Measurements from ENCODE around the gene SLC2A11. TPM values are rescaled to one million over a fixed set of nuclear protein-coding genes. Genes with fewer than 3 reads are reported as not detected.

SLC2A11 gene
- total RNA-seq, 6 experiments from 2014 or later: 8.9 to 13.2 (median 10.5) TPM

DNA sequence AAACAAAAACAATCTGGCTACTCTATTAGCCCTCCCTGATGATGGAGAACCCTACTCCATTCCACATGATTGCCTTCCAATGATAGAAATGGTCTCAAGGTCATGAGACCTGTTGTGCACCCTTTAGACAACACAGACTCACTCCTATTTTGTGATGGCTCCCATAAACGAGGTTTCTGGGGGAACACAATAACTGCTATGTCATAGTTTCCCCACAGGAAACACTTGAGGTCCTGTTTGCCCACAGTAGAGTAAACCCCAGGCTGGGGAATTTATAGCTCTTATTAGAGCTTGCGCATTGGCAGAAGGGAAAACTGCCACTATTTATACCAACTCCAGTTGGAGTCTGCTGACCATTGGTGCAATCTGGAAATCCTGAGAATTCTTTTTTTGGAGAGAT is 65.2 kb downstream of the SLC2A11 start:
- H3K9me3 Mint-ChIP-seq: peaks cover 16% of the 10 kb centered on the region
- H3K4me3 Mint-ChIP-seq: no peak overlapping the region
- no peak for DNase-seq
- peaks cover 26% of the 10 kb centered on the region for H3K4me1 Mint-ChIP-seq (ENCODE audit: low read depth)
- TF ChIP-seq, protein P1, sequence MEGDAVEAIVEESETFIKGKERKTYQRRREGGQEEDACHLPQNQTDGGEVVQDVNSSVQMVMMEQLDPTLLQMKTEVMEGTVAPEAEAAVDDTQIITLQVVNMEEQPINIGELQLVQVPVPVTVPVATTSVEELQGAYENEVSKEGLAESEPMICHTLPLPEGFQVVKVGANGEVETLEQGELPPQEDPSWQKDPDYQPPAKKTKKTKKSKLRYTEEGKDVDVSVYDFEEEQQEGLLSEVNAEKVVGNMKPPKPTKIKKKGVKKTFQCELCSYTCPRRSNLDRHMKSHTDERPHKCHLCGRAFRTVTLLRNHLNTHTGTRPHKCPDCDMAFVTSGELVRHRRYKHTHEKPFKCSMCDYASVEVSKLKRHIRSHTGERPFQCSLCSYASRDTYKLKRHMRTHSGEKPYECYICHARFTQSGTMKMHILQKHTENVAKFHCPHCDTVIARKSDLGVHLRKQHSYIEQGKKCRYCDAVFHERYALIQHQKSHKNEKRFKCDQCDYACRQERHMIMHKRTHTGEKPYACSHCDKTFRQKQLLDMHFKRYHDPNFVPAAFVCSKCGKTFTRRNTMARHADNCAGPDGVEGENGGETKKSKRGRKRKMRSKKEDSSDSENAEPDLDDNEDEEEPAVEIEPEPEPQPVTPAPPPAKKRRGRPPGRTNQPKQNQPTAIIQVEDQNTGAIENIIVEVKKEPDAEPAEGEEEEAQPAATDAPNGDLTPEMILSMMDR (IDR thresholded peaks at IDR 0.05): no peak
- H3K36me3 Mint-ChIP-seq (ENCODE audit: low read depth): peaks cover 29% of the 10 kb centered on the region
- H3K27ac Mint-ChIP-seq: no peak overlapping the region; the same call in 1 of the 2 replicates
- peaks cover 5% of the 10 kb centered on the region for H3K27me3 Mint-ChIP-seq (ENCODE audit: insufficient read depth)

DNA sequence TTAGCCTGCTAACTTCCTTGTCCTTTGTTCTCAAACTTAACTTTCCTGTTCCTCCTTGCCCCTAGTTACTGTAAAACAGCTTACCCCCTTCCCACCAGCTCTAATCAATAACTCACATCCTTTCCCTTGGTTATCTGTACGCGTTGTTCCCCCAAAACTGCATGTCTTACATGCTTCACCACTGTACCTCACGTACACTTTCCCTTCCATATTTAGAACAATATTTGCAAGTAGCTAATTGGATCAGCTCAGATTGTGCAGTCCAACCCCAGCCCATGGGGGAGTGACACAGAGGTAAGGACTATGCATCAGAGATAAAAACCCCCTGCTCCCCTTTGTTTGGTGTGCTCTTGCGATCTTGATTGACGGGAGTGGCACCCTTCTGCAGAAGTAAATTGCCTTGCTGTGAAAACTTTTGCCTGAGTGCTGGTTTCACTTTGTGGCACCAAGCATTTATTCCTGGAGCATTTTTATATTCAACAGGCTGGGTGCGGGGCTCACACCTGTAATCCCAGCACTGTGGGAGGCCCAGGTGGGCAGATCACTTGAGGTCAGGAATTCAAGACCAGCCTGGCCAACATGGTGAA is 67.4 kb downstream of the SLC2A11 start:
- Mint-ChIP-seq H3K27ac (no peak overlapping the region), H3K4me1 (ENCODE audit: low read depth) (peaks cover 34% of the 10 kb centered on the region), H3K36me3 (ENCODE audit: low read depth) (peaks cover 40% of the 10 kb centered on the region), H3K4me3 (no peak overlapping the region), H3K27me3 (ENCODE audit: insufficient read depth) (peaks cover 8% of the 10 kb centered on the region), H3K9me3 (peaks cover 16% of the 10 kb centered on the region)
- TF ChIP-seq, protein P1 (IDR thresholded peaks at IDR 0.05): no peak
- DNase-seq: no peak

DNA sequence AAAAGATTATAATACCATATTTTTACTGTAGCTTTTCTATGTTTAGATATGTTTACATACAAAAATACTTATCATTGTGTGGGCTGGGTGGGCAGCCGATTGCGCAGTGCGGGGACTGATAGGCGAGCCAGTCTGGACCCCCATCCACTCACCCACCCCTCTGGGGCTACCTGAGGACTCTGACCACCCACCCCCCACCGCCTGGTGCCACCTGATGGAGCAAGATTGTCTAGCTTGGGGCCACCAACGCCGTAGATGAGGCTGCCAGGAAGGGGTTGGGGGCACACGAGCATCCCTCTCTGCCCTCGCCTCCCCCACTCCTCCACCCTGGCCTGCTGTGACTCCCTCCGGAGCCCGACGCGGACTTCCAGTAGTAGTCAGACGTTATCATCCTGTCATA is 68.9 kb downstream of the SLC2A11 start:
- Mint-ChIP-seq H3K4me1 (ENCODE audit: low read depth) (peaks cover 29% of the 10 kb centered on the region), H3K27ac (no peak overlapping the region), H3K9me3 (peaks cover 22% of the 10 kb centered on the region), H3K27me3 (ENCODE audit: insufficient read depth) (peaks cover 8% of the 10 kb centered on the region), H3K4me3 (no peak overlapping the region), H3K36me3 (ENCODE audit: low read depth) (peaks cover 44% of the 10 kb centered on the region)
- DNase-seq: no peak
- TF ChIP-seq, protein P1 (IDR thresholded peaks at IDR 0.05): no peak

Other genes starting within 250 kb of the SLC2A11 start
- under 1 TPM in 3 of 6 experiments, not detected in 3; 0.14 to 0.25 (median 0.24) TPM for gene DRICH1, start 225.6 kb upstream of the SLC2A11 start, total RNA-seq (2021; fragmentation: NEBNext Ultra II Directional; extraction: Animal tissue kit (Norgen Biotek cat#: 25700))
- not detected for gene RGL4, start 166.9 kb upstream of the SLC2A11 start, total RNA-seq (2021; fragmentation: NEBNext Ultra II Directional; extraction: Animal tissue kit (Norgen Biotek cat#: 25700))
- gene ZNF70, start 106.8 kb upstream of the SLC2A11 start, total RNA-seq (2021; fragmentation: NEBNext Ultra II Directional; extraction: Animal tissue kit (Norgen Biotek cat#: 25700)): 1 to 10 TPM; 6.0 to 7.0 (median 6.4) TPM
- under 1 TPM in 2 of 6 experiments, not detected in 4; 0.33 to 0.57 TPM for gene VPREB3, start 103.5 kb upstream of the SLC2A11 start, total RNA-seq (2021; fragmentation: NEBNext Ultra II Directional; extraction: Animal tissue kit (Norgen Biotek cat#: 25700))
- gene C22orf15, start 94.9 kb upstream of the SLC2A11 start, total RNA-seq (2021; fragmentation: NEBNext Ultra II Directional; extraction: Animal tissue kit (Norgen Biotek cat#: 25700)): 1 to 10 TPM in 3 of 6 experiments, under 1 TPM in 3; 0.48 to 4.0 (median 1.1) TPM
- 100 to 1,000 TPM in 4 of 6 experiments, 10 to 100 TPM in 2; 89.3 to 117 (median 106) TPM for gene CHCHD10, start 89.9 kb upstream of the SLC2A11 start, total RNA-seq (2021; fragmentation: NEBNext Ultra II Directional; extraction: Animal tissue kit (Norgen Biotek cat#: 25700))
- 1 to 10 TPM; 1.7 to 3.6 (median 2.7) TPM for gene MMP11, start 85.0 kb upstream of the SLC2A11 start, total RNA-seq (2021; fragmentation: NEBNext Ultra II Directional; extraction: Animal tissue kit (Norgen Biotek cat#: 25700))
- 100 to 1,000 TPM in 1 of 6 experiments, 10 to 100 TPM in 5; 91.5 to 101 (median 97.3) TPM for gene SMARCB1, start 70.9 kb upstream of the SLC2A11 start, total RNA-seq (2021; fragmentation: NEBNext Ultra II Directional; extraction: Animal tissue kit (Norgen Biotek cat#: 25700))
- gene DERL3, start 18.9 kb upstream of the SLC2A11 start, total RNA-seq (2021; fragmentation: NEBNext Ultra II Directional; extraction: Animal tissue kit (Norgen Biotek cat#: 25700)): under 1 TPM; 0.21 to 0.88 (median 0.40) TPM
- 100 to 1,000 TPM; 625 to 741 (median 699) TPM for gene MIF, start 36.5 kb downstream of the SLC2A11 start, total RNA-seq (2021; fragmentation: NEBNext Ultra II Directional; extraction: Animal tissue kit (Norgen Biotek cat#: 25700))
- gene GSTT2B, start 103.3 kb downstream of the SLC2A11 start, total RNA-seq (2021; fragmentation: NEBNext Ultra II Directional; extraction: Animal tissue kit (Norgen Biotek cat#: 25700)): 10 to 100 TPM; 31.4 to 39.2 (median 34.1) TPM
- under 1 TPM; 0.26 to 0.66 (median 0.47) TPM for gene DDTL, start 109.0 kb downstream of the SLC2A11 start, total RNA-seq (2021; fragmentation: NEBNext Ultra II Directional; extraction: Animal tissue kit (Norgen Biotek cat#: 25700))
- gene DDT, start 116.6 kb downstream of the SLC2A11 start, total RNA-seq (2021; fragmentation: NEBNext Ultra II Directional; extraction: Animal tissue kit (Norgen Biotek cat#: 25700)): 100 to 1,000 TPM in 4 of 6 experiments, 10 to 100 TPM in 2; 96.1 to 120 (median 108) TPM
- gene GSTT2, start 122.3 kb downstream of the SLC2A11 start, total RNA-seq (2021; fragmentation: NEBNext Ultra II Directional; extraction: Animal tissue kit (Norgen Biotek cat#: 25700)): under 1 TPM in 5 of 6 experiments, not detected in 1; 0.38 to 0.64 (median 0.43) TPM
- not detected for gene GSTT4, start 147.6 kb downstream of the SLC2A11 start, total RNA-seq (2021; fragmentation: NEBNext Ultra II Directional; extraction: Animal tissue kit (Norgen Biotek cat#: 25700))
- gene CABIN1, start 153.4 kb downstream of the SLC2A11 start, total RNA-seq (2021; fragmentation: NEBNext Ultra II Directional; extraction: Animal tissue kit (Norgen Biotek cat#: 25700)): 10 to 100 TPM; 39.0 to 54.1 (median 48.0) TPM